Activated CD4-positive, alpha-beta T cell treated with anti-CD3 and anti-CD28 coated beads, Interleukin-2, amount 10 ng/mL, durations not matched to agents 24 days and 14 days (primary cell): ENCODE measurements around the gene EFCAB5. TPM values are rescaled to one million over a fixed set of nuclear protein-coding genes. Genes with fewer than 3 reads are reported as not detected.
"Not testable (repeated sequence)": the region's sequence is repeated elsewhere in the genome, so short reads cannot be mapped to it uniquely, and the experiment has no call there.

Source experiments
- DNase-seq: peaks from one replicate; pipeline ENCODE4 v3.0.0; 2022
- H3K27ac Mint-ChIP-seq: one replicate; pipeline ENCODE4 v1.8.0; 2022; ENCODE audit warnings: mild to moderate bottlenecking, mixed read lengths
- H3K27me3 Mint-ChIP-seq: one replicate; pipeline ENCODE4 v1.8.0; 2022; ENCODE audit warnings: mixed read lengths
- H3K36me3 Mint-ChIP-seq: one replicate; pipeline ENCODE4 v1.8.0; 2022; ENCODE audit warnings: low read depth, mild to moderate bottlenecking, mixed read lengths
- H3K4me1 Mint-ChIP-seq: one replicate; pipeline ENCODE4 v1.8.0; 2021; ENCODE audit warnings: mixed read lengths
- H3K4me3 Mint-ChIP-seq: one replicate; pipeline ENCODE4 v1.8.0; 2022; ENCODE audit warnings: mild to moderate bottlenecking, moderate library complexity, mixed read lengths
- H3K9me3 Mint-ChIP-seq: one replicate; pipeline ENCODE4 v1.8.0; 2021; ENCODE audit warnings: mixed read lengths
- intact Hi-C: fragments of 100-400 bp; cut with micrococcal nuclease; formaldehyde crosslinking; loops from one replicate; pipeline ENCODE4 v1.15.1; 2023
- total RNA-seq: library from RNA; stranded (reverse); gene quantifications from 2 replicates; pipeline ENCODE4 v1.2.3, GENCODE V29; 2022

Gene EFCAB5
- total RNA-seq, result 0.21 and 0.28 TPM in 2 replicates

- H3K27ac Mint-ChIP-seq, result no peak within 1 kb of the TSS
- intact Hi-C loops, result loop anchor here (1.0 kb wide), 1 partner anchor 21 kb away; no protein-coding TSS in a partner anchor
These were observed at the start of gene EFCAB5 for GRCh38 chr17:29941334-29941733. Gene EFCAB5 (plus strand): TSS chr17:29941634. CDS start chr17:29941797, 163 bp downstream.

DNA sequence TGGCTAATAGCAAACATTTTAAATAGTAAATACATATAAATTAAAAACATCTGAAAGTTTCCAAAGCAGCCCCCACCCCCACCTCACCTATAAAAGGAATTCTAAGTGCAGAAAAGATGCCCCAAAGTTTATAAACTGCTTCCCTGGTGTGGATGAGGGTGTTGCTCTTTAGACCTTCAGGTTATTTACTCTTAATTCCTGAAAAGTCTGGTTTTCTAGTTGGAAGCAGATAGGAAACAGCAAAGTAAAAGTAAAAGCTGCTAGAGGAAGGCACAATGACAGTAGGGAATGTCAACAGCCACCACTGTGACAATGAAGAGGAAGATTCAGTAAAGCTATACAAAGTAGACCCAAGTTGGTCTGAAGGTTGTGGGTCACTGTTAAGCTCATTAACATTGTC is 49.2 kb upstream of the EFCAB5 start:
- no peak overlapping the region for H3K4me3 Mint-ChIP-seq
- no peak for DNase-seq
- intact Hi-C loops, result no loop called here
- H3K4me1 Mint-ChIP-seq, result peaks cover 9% of the 10 kb centered on the region
- H3K36me3 Mint-ChIP-seq, result peaks cover 3% of the 10 kb centered on the region
- no peaks in the 10 kb centered on the region for H3K27me3 Mint-ChIP-seq
- no peaks in the 10 kb centered on the region for H3K9me3 Mint-ChIP-seq
- no peak overlapping the region for H3K27ac Mint-ChIP-seq

More at GRCh38 chr17:29941334-29941733, at the start of gene EFCAB5:
- DNase-seq, result no peak
- Mint-ChIP-seq H3K4me3 (no peak within 1 kb of the TSS), H3K36me3 (peaks cover 3% of the 10 kb centered on the region), H3K4me1 (peaks cover 6% of the 10 kb centered on the region), H3K27me3 (no peaks in the 10 kb centered on the region), H3K9me3 (no peaks in the 10 kb centered on the region)

GRCh38 chr17:29897136-29897535 is 44.3 kb upstream of the EFCAB5 start:
- H3K36me3 Mint-ChIP-seq, H3K4me3 Mint-ChIP-seq, H3K9me3 Mint-ChIP-seq, H3K4me1 Mint-ChIP-seq, H3K27ac Mint-ChIP-seq, DNase-seq, intact Hi-C loops, H3K27me3 Mint-ChIP-seq: not testable (repeated sequence)

GRCh38 chr17:29903471-29903870 is 38.0 kb upstream of the EFCAB5 start:
- H3K36me3 Mint-ChIP-seq, result peaks cover 20% of the 10 kb centered on the region
- intact Hi-C loops, result no loop called here
- no peaks in the 10 kb centered on the region for H3K27me3 Mint-ChIP-seq
- H3K4me1 Mint-ChIP-seq, result peaks cover 10% of the 10 kb centered on the region
- H3K4me3 Mint-ChIP-seq, result no peak overlapping the region
- no peak overlapping the region for H3K27ac Mint-ChIP-seq
- DNase-seq, result no peak
- H3K9me3 Mint-ChIP-seq, result peaks cover 13% of the 10 kb centered on the region

DNA sequence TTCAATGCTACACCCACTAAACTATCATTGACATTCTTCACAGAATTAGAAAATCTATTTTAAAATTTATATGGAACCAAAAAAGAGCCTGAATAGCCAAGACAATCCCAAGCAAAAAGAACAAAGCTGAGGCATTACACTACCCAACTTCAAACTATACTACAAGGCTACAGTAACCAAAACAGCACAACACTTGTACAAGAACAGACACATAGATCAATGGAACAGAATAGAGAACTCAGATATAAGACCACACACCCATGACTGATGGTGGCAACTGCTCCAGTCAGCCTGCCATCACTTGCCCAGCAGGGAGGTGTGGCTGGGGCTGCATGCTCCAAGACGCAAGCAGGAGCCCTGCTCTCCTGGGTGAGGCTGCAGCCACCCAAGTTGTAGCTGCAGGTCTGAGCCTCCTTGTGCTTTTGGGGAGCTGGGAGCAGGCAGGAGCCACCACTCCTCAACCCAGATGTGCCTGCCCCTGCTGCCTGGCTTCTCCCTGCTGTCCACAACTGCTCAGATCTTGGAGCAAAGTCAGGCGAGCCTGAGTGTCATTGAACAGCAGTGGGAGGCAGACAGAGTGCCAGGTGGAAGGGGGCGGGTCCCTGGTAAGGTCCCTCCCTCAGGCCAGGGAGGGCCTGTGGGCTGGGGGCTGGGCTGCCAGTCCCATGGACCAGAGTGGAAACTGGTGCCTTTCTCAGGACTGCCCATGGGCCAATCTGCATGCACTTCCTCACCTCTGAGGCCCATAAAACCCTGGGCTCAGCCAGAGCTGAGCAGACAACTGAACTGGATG is 36.2 kb upstream of the EFCAB5 start:
- Mint-ChIP-seq H3K27me3 (no peaks in the 10 kb centered on the region), H3K36me3 (peaks cover 20% of the 10 kb centered on the region), H3K4me1 (peaks cover 14% of the 10 kb centered on the region), H3K27ac (no peak overlapping the region), H3K9me3 (peaks cover 13% of the 10 kb centered on the region), H3K4me3 (no peak overlapping the region)
- no peak for DNase-seq
- intact Hi-C loops, result no loop called here

DNA sequence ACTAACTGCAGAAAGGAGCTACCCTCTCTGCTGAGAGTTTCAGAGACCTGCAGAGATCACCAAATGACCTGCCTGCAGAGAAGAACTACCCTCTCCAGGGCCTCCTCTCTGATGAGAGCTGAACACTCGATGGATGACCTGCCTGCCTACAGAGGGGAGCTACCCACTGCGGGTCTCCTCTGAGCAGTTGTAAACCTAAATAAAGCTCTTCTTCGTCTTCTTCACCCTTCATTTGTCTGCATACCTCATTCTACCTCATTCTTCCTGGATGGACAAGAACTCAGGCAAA is 35.6 kb upstream of the EFCAB5 start:
- H3K36me3 Mint-ChIP-seq, result peaks cover 20% of the 10 kb centered on the region

DNA sequence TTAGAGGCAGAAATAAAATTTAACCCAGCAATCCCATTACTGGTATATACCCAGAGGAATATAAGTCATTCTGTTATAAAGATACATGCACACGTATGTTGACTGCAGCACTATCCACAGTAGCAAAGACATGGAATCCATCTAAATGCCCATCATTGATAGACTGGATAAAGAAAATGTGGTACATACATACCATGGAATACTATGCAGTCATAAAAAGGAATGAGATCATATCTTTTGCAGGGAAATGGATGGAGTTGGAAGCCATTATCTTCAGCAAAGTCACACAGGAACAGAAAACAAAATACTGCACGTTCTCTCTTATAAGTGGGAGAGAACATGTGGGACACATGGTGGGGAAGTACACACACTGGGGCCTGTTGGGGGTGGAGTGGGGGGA is 34.5 kb upstream of the EFCAB5 start:
- Mint-ChIP-seq H3K4me3 (no peak overlapping the region), H3K36me3 (peaks cover 20% of the 10 kb centered on the region), H3K27me3 (no peaks in the 10 kb centered on the region), H3K27ac (no peak overlapping the region), H3K9me3 (peaks cover 13% of the 10 kb centered on the region), H3K4me1 (peaks cover 10% of the 10 kb centered on the region)
- DNase-seq, result no peak
- intact Hi-C loops, result no loop called here

More for the DNA sequence above, 35.6 kb upstream of the EFCAB5 start:
- H3K9me3 Mint-ChIP-seq, result peaks cover 13% of the 10 kb centered on the region
- H3K27me3 Mint-ChIP-seq, result no peaks in the 10 kb centered on the region
- H3K4me1 Mint-ChIP-seq, result peaks cover 14% of the 10 kb centered on the region
- intact Hi-C loops, result no loop called here
- H3K27ac Mint-ChIP-seq, result no peak overlapping the region
- no peak for DNase-seq
- no peak overlapping the region for H3K4me3 Mint-ChIP-seq

DNA sequence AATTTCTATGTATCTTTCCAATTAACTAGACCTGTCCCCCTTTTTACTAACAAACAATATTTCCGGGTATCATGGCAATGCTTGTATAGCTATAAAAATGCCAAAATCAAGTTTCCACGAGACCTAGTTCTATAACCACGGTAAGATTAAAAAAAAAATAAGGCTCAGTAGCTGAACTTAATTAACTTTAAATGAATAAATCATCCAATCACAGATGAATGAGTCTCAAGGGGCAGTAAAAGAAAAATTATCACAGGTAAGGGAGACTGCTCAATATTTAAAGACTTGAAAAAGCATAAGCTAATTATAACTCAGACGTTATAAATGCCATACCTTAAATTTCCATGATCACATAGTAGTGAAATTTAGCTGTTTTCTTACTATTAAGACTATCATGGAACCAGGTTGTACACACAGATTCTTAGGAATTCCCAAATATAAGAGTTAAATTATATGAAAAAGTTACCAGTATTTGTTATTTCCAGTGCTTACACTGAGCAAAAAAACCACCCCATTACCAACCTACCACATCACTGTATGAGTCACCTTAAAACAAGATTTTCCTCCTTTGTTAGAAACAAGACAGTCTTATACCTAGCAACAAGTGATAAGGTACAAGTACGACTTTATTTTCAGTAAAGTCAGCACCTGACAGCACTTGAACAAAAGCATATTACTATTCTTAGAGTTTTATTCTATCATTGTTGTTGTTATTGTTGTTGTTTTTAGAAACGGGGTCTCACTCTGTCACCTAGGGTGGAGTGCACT is 32.0 kb upstream of the EFCAB5 start:
- H3K4me1 Mint-ChIP-seq, result peaks cover 9% of the 10 kb centered on the region
- no peak for DNase-seq
- H3K27me3 Mint-ChIP-seq, result no peaks in the 10 kb centered on the region
- H3K27ac Mint-ChIP-seq, result peak overlapping the region; percentile 51
- peaks cover 20% of the 10 kb centered on the region for H3K36me3 Mint-ChIP-seq
- intact Hi-C loops, result no loop called here
- peaks cover 13% of the 10 kb centered on the region for H3K9me3 Mint-ChIP-seq
- no peak overlapping the region for H3K4me3 Mint-ChIP-seq

- Mint-ChIP-seq H3K9me3 (peaks cover 5% of the 10 kb centered on the region), H3K27me3 (no peaks in the 10 kb centered on the region), H3K4me3 (no peak overlapping the region), H3K27ac (no peak overlapping the region), H3K4me1 (peaks cover 10% of the 10 kb centered on the region), H3K36me3 (peaks cover 8% of the 10 kb centered on the region)
- intact Hi-C loops, result no loop called here
- DNase-seq, result no peak
These were observed 29.7 kb upstream of the EFCAB5 start for GRCh38 chr17:29911641-29912177.

DNA sequence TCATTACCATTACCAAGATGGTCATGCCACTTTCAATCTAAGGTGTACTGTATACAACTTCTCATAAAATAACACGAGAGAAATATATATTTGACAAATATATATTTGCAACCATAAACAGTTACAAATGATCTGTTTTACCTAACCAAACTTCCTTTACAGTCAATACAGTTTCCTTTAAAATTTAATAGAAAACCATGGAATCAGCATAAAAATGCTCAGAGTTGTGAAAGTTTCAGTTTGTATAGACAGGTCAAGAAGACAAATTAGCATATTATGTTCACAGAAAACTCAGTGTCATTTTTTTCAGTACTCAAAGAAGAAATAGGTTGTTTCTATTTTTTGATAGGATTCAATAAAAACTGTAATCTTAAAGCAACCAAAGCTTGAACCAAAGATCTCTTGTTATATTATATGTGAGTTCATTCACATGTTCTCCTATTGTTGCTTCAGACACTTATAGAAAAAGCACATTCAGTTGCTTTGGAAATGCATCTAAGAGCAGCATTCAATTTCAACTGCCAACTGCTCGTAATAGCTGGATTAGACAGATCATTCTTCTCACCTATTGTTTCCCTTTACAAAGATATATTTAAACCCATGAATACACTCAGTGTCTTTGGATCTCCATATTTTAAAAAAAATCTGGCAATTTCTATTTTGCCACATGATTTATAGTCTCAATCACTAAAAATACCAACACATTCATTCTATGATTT is 26.5 kb upstream of the EFCAB5 start:
- Mint-ChIP-seq H3K9me3 (no peaks in the 10 kb centered on the region), H3K36me3 (peaks cover 2% of the 10 kb centered on the region), H3K4me1 (peaks cover 12% of the 10 kb centered on the region), H3K27me3 (no peaks in the 10 kb centered on the region), H3K27ac (no peak overlapping the region), H3K4me3 (no peak overlapping the region)
- no peak for DNase-seq
- intact Hi-C loops, result no loop called here

- DNase-seq, result no peak
- Mint-ChIP-seq H3K4me3 (no peak overlapping the region), H3K4me1 (peaks cover 14% of the 10 kb centered on the region), H3K27me3 (no peaks in the 10 kb centered on the region), H3K9me3 (no peaks in the 10 kb centered on the region), H3K36me3 (peaks cover 4% of the 10 kb centered on the region), H3K27ac (no peak overlapping the region)
- intact Hi-C loops, result no loop called here
These were observed 23.4 kb upstream of the EFCAB5 start for GRCh38 chr17:29918016-29918415.

DNA sequence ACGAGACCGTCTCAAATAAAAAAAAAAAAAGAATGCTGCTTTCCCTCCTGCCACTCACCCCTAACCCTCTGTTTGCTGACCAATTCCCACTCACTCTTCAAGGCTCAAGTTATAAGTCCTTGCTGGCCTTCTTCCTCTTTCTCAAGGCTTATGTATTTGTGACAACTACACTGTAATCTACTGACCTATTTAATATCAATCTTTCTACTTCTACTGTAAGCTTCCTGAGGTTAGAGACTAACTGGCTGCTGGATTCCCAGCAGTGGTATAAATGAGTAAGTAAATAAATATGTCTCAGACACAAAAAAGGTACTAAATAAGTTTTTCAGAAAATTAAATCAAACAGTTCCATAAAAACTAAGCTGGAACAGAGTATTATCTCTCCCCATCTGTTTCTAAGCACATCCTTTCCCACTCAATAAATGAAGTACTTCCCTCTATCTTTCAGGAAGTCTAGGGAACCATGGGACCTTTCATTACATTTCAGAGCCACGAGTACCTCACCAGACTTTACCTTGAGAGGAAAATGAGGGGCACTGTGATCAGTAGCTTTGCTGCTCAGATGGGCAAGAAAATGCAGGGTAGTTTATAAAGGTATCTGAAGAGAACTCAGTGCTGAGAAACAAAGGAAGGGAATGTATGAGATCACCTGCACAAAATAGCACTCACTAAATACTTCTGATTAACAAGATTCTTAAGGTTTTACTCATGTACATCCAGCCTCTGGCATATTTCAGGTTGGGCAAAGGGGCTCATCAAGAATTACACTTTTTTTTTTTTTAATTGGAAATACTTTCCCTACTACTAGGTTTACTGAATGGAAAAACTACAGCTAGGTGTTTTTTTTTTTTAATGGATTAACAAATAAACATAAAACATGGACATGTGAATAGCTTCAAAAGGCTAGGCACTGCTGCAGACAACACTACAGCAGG is 22.2 kb upstream of the EFCAB5 start:
- Mint-ChIP-seq H3K4me3 (no peak overlapping the region), H3K4me1 (peaks cover 17% of the 10 kb centered on the region), H3K27me3 (no peaks in the 10 kb centered on the region), H3K36me3 (peaks cover 4% of the 10 kb centered on the region), H3K27ac (no peak overlapping the region), H3K9me3 (no peaks in the 10 kb centered on the region)
- DNase-seq, result peak; percentile 23
- intact Hi-C loops, result no loop called here

DNA sequence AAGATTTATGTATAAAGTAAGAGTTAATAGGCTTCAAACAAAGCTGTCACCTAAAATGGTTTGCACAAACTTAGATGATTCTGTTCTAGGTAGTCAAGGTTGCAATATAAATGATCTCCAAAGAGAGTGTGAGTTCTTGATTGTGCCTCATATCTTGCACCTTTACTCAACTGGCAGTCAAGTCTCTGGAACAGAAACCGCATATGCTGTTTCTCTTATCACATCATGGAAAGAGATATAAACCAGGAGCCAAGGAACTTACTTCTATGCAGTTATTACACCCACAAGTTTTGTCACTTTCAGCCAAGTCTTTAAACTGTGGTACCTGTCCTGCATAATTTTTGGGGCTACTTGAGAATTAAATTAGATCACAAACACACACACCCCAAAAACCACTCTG is 16.6 kb upstream of the EFCAB5 start:
- Mint-ChIP-seq H3K4me1 (peaks cover 28% of the 10 kb centered on the region), H3K9me3 (no peaks in the 10 kb centered on the region), H3K27ac (no peak overlapping the region), H3K4me3 (no peak overlapping the region), H3K36me3 (peaks cover 9% of the 10 kb centered on the region), H3K27me3 (no peaks in the 10 kb centered on the region)
- intact Hi-C loops, result no loop called here
- peak; percentile 38 for DNase-seq
